GM12878 (cell line): ENCODE data around the gene TREH. TPM values are rescaled to one million over a fixed set of nuclear protein-coding genes. Genes with fewer than 3 reads are reported as not detected.

Experiments
- ATAC-seq: fragments of 200-7000 bp; cut with Tn5 transposase; 3 replicates; pipeline ENCODE4 v1.9.1; 2020; ENCODE audit warnings: mild to moderate bottlenecking, moderate library complexity
- BruUV-seq: library from RNA; stranded (reverse); fragments of 400-500 nt; replicated peaks from 2 replicates; lab custom pipeline; 2021; lab: Mats Ljungman, UMichigan
- CTCF ChIA-PET: fragments of 300-600 bp; sonication (Branson Sonifier 250); formaldehyde crosslinking; extraction: SDS; loops from one replicate; lab custom pipeline; 2021; ENCODE audit warnings: inconsistent platforms; lab: Yijun Ruan, JAX
- POLR2A ChIA-PET: fragments of 350-600 bp; formaldehyde crosslinking; extraction: SDS; loops from one replicate; lab custom pipeline; 2021; ENCODE audit warnings: inconsistent platforms; lab: Charles Lee
- RAD21 ChIA-PET: fragments of 300-600 bp; sonication (Branson Sonifier 250); formaldehyde crosslinking; loops from one replicate; lab custom pipeline; 2023; ENCODE audit warnings: antibody characterized with exemption; ENCODE audit not compliant: unreplicated experiment; lab: Charles Lee
- SMC1A ChIA-PET: fragments of 300-600 bp; sonication (Branson Sonifier 250); formaldehyde crosslinking; loops from one replicate; lab custom pipeline; 2023; ENCODE audit not compliant: unreplicated experiment, uncharacterized antibody; lab: Charles Lee
- DNase-seq: peaks from one replicate; pipeline ENCODE4 v3.0.0-alpha.2; 2011; ENCODE audit warnings: low read depth, low spot score
- FAIRE-seq: peaks from 3 replicates; lab custom pipeline; 2011; peaks lifted over from hg19 to GRCh38; lab: Jason Lieb, UNC
- H2AFZ ChIP-seq: 2 replicates; pipeline ENCODE4 v1.6.0; 2011; ENCODE audit warnings: low read depth, low read length, control low read depth; ENCODE audit not compliant: control insufficient read depth
- H3K27ac ChIP-seq: 2 replicates; pipeline ENCODE4 v1.5.1; 2011; ENCODE audit warnings: control low read depth; ENCODE audit not compliant: control insufficient read depth, insufficient read depth
- H3K27me3 ChIP-seq, 2 experiments: replicated peaks in 1 of 2; 2 replicates each; pipeline versions ENCODE4 v1.6.0 to v1.6.1; 2011; ENCODE audit warnings: low read length in 1 of 2; ENCODE audit not compliant: control insufficient read depth in 2 of 2, insufficient read depth in 2 of 2
- H3K36me3 ChIP-seq, 2 experiments: 2 replicates each; pipeline ENCODE4 v1.5.1; 2011; ENCODE audit warnings: low read length in 1 of 2; ENCODE audit not compliant: control insufficient read depth in 2 of 2, insufficient read depth in 2 of 2
- H3K4me1 ChIP-seq: 2 replicates; pipeline ENCODE4 v1.6.1; 2011; ENCODE audit warnings: mild to moderate bottlenecking, low read length, moderate library complexity, mixed read lengths; ENCODE audit not compliant: control insufficient read depth, insufficient read depth
- H3K4me2 ChIP-seq: 2 replicates; pipeline ENCODE4 v1.6.0; 2011; ENCODE audit warnings: control low read depth; ENCODE audit not compliant: control insufficient read depth, insufficient read depth
- H3K4me3 ChIP-seq: fragments of 200-600 bp; sonication (generic); 2 replicates; pipeline ENCODE4 v1.5.1; 2016
- H3K79me2 ChIP-seq: 2 replicates; pipeline ENCODE4 v1.6.0; 2011; ENCODE audit warnings: low read length; ENCODE audit not compliant: control insufficient read depth, insufficient read depth
- H3K9ac ChIP-seq: 2 replicates; pipeline ENCODE4 v1.8.0; 2011; ENCODE audit warnings: low read length, control low read depth, mixed read lengths; ENCODE audit not compliant: control insufficient read depth, insufficient read depth
- H3K9me3 ChIP-seq: replicated peaks from 3 replicates; pipeline ENCODE4 v1.5.1; 2011; ENCODE audit warnings: mild to moderate bottlenecking, low read length; ENCODE audit not compliant: control insufficient read depth, insufficient read depth
- H4K20me1 ChIP-seq: 2 replicates; pipeline ENCODE4 v1.6.0; 2011; ENCODE audit not compliant: control insufficient read depth, insufficient read depth
- CUX1 ChIP-seq: IDR thresholded peaks from 2 replicates; pipeline ENCODE4 v1.6.1; 2012; ENCODE audit warnings: improper control_type of control experiment, low read depth, low read length; ENCODE audit not compliant: insufficient replicate concordance
- EP300 ChIP-seq, 2 experiments: fragments of 150-350 bp in 1 of 2; IDR thresholded peaks; 2 replicates each; pipeline ENCODE4 v1.6.1; 2011 to 2012; ENCODE audit warnings: low read depth in 2 of 2, low read length in 2 of 2, borderline replicate concordance in 1 of 2, improper control_type of control experiment in 1 of 2, inconsistent platforms in 1 of 2; ENCODE audit not compliant: control insufficient read depth in 1 of 2
- MTA2 ChIP-seq: fragments of 450-650 bp; IDR thresholded peaks from 2 replicates; pipeline ENCODE4 v1.6.1; 2016; ENCODE audit warnings: low read depth, mild to moderate bottlenecking, moderate library complexity
- MTA3 ChIP-seq: IDR thresholded peaks from 2 replicates; pipeline ENCODE4 v1.6.1; 2012; ENCODE audit warnings: low read length, inconsistent platforms, borderline replicate concordance
- PML ChIP-seq: IDR thresholded peaks from 2 replicates; pipeline ENCODE4 v1.6.1; 2012; ENCODE audit warnings: low read length, inconsistent platforms
- RCOR1 ChIP-seq: conservative IDR thresholded peaks from 2 replicates; pipeline ENCODE4 v1.6.1; 2012; ENCODE audit warnings: low read depth, low read length, improper control_type of control experiment
- SIX5 ChIP-seq: IDR thresholded peaks from 2 replicates; pipeline ENCODE4 v1.6.1; 2011; ENCODE audit warnings: mild to moderate bottlenecking, low read depth, low read length, moderate library complexity; ENCODE audit not compliant: severe bottlenecking
- STAT3 ChIP-seq: IDR thresholded peaks from 2 replicates; pipeline ENCODE4 v1.6.1; 2011; ENCODE audit warnings: low read depth, low read length, improper control_type of control experiment
- ZBED1 ChIP-seq: IDR thresholded peaks from 2 replicates; pipeline ENCODE4 v1.6.1; 2016; ENCODE audit warnings: borderline replicate concordance
- ZNF207 ChIP-seq: fragments of 450-650 bp; IDR thresholded peaks from 2 replicates; pipeline ENCODE4 v1.6.1; 2014; ENCODE audit warnings: antibody characterized with exemption, mild to moderate bottlenecking, borderline replicate concordance
- WGBS: methylation state at CpG from one replicate; pipeline ENCODE4 v1.1.6; 2016; ENCODE audit warnings: low lambda C conversion rate; ENCODE audit not compliant: insufficient replicate concordance, insufficient coverage; ENCODE audit errors: missing lambda C conversion rate; 5-methylcytosine and 5-hydroxymethylcytosine counted together
- in situ Hi-C: fragments of 300-500 bp; cut with MboI; formaldehyde crosslinking; loops from 9 replicates; pipeline ENCODE4 v1.14.3; 2018; ENCODE audit warnings: mixed read lengths
- intact Hi-C: fragments of 100-400 bp; cut with micrococcal nuclease; formaldehyde crosslinking; loops from one replicate; pipeline ENCODE4 v1.14.2; 2022; ENCODE audit not compliant: unreplicated experiment
- polyA plus RNA-seq, 11 experiments: library from polyadenylated mRNA; depleted of rRNA in 4 of 11; unstranded in 6 of 11; stranded (reverse) in 5 of 11; fragments of >200 nt; fragmentation: Nextera tagmentation in 4 of 11; fragmentation: Illumina TruSeq in 1 of 11; extraction: Ambion mirVana in 4 of 11; extraction: Trizol in 1 of 11; gene quantifications; 1 replicate in 1 of 11; 2 replicates in 10 of 11; pipeline versions ENCODE4 v1.2.1 to v1.2.3, GENCODE V29; 2011 to 2016; ENCODE audit warnings: inconsistent platforms in 2 of 11, missing spikeins in 2 of 11, low read depth in 1 of 11
- total RNA-seq, 4 experiments: library from RNA; depleted of rRNA in 3 of 4; stranded (reverse); fragments of >200 nt in 3 of 4; fragmentation: Illumina TruSeq in 1 of 4; extraction: Trizol in 1 of 4; gene quantifications; 2 replicates each; pipeline versions ENCODE4 v1.2.1 to v1.2.3, GENCODE V29; 2013 to 2021
- TF ChIP-seq, protein P1 (sequence below): IDR thresholded peaks from 2 replicates; pipeline ENCODE4 v1.6.1; 2012; ENCODE audit warnings: low read depth, low read length, improper control_type of control experiment
- TF ChIP-seq, protein P2 (sequence below): fragments of 450-650 bp; formaldehyde crosslinking; IDR thresholded peaks from 2 replicates; pipeline ENCODE4 v1.5.0; 2022; ENCODE audit warnings: mild to moderate bottlenecking, missing genetic modification characterization
- TF ChIP-seq, protein P3 (sequence below): IDR thresholded peaks from 2 replicates; pipeline ENCODE4 v1.6.1; 2011; ENCODE audit warnings: mild to moderate bottlenecking, low read depth, low read length, moderate library complexity; ENCODE audit not compliant: insufficient replicate concordance

TREH gene
- total and polyA plus RNA-seq, 10 of the 15 experiments (the other 5 are each of a cell fraction or from before 2014, with no cell fraction given) = not detected

- Histone ChIP-seq H4K20me1 (no peaks in the 10 kb centered on the region), H2AFZ (no peak overlapping the region), H3K9me3 (no peaks in the 10 kb centered on the region), H3K27me3 (peaks cover 0 to 1% of the 10 kb centered on the region in 2 experiments; a peak in 2 of 4 replicates), H3K4me3 (no peak overlapping the region), H3K9ac (no peak overlapping the region), H3K36me3 (no peaks in the 10 kb centered on the region), H3K27ac (no peak overlapping the region), H3K4me1 (no peaks in the 10 kb centered on the region), H3K79me2 (no peaks in the 10 kb centered on the region), H3K4me2 (no peak overlapping the region)
- BruUV-seq = no TSS peak
- POLR2A ChIA-PET = interaction anchor here (0.7 kb wide), 1 partner anchor 12 kb away, joined by 4 read pairs; no protein-coding TSS in a partner anchor
- ATAC-seq (no peak), DNase-seq (no peak), FAIRE-seq (no peak)
- intact Hi-C loops (no loop called here), in situ Hi-C loops (no loop called here)
- RAD21 ChIA-PET = no interaction called here
- CTCF ChIA-PET = interaction anchor here (1.2 to 2.0 kb wide), 2 partner anchors 22 to 514 kb away, joined by 3 to 5 read pairs; no protein-coding TSS in a partner anchor
- WGBS = 31% methylated on average over 16 of the region's 16 CpGs
- SMC1A ChIA-PET = interaction anchor here (1.0 kb wide), 1 partner anchor 12 kb away, joined by 3 read pairs; no protein-coding TSS in a partner anchor
- no peak for TF ChIP-seq RCOR1
- TF ChIP-seq MTA3 = no peak
- no peak for TF ChIP-seq ZBED1
- no peak for TF ChIP-seq ZNF207
- TF ChIP-seq, protein P1, sequence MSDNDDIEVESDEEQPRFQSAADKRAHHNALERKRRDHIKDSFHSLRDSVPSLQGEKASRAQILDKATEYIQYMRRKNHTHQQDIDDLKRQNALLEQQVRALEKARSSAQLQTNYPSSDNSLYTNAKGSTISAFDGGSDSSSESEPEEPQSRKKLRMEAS = no peak
- no peak for TF ChIP-seq PML
- no peak for TF ChIP-seq STAT3
- no peak for TF ChIP-seq SIX5
- no peak for TF ChIP-seq MTA2
- no peak for TF ChIP-seq EP300 (IDR thresholded peaks at IDR 0.05; ENCODE audit: borderline replicate concordance in 1 of 2, control insufficient read depth in 1 of 2, low read depth in 2 of 2, low read length in 2 of 2)
- TF ChIP-seq, protein P2, sequence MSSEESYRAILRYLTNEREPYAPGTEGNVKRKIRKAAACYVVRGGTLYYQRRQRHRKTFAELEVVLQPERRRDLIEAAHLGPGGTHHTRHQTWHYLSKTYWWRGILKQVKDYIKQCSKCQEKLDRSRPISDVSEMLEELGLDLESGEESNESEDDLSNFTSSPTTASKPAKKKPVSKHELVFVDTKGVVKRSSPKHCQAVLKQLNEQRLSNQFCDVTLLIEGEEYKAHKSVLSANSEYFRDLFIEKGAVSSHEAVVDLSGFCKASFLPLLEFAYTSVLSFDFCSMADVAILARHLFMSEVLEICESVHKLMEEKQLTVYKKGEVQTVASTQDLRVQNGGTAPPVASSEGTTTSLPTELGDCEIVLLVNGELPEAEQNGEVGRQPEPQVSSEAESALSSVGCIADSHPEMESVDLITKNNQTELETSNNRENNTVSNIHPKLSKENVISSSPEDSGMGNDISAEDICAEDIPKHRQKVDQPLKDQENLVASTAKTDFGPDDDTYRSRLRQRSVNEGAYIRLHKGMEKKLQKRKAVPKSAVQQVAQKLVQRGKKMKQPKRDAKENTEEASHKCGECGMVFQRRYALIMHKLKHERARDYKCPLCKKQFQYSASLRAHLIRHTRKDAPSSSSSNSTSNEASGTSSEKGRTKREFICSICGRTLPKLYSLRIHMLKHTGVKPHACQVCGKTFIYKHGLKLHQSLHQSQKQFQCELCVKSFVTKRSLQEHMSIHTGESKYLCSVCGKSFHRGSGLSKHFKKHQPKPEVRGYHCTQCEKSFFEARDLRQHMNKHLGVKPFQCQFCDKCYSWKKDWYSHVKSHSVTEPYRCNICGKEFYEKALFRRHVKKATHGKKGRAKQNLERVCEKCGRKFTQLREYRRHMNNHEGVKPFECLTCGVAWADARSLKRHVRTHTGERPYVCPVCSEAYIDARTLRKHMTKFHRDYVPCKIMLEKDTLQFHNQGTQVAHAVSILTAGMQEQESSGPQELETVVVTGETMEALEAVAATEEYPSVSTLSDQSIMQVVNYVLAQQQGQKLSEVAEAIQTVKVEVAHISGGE (CRISPR knock-in tag) = no peak
- TF ChIP-seq CUX1 = no peak
- TF ChIP-seq, protein P3, sequence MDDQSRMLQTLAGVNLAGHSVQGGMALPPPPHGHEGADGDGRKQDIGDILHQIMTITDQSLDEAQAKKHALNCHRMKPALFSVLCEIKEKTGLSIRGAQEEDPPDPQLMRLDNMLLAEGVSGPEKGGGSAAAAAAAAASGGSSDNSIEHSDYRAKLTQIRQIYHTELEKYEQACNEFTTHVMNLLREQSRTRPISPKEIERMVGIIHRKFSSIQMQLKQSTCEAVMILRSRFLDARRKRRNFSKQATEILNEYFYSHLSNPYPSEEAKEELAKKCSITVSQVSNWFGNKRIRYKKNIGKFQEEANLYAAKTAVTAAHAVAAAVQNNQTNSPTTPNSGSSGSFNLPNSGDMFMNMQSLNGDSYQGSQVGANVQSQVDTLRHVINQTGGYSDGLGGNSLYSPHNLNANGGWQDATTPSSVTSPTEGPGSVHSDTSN = no peak
Measured at GRCh38 chr11:118657709-118658428, 21.6 kb downstream of the TREH start.
